Esophagus muscularis mucosa (tissue), 3 donors: ENCODE data around the gene GABARAPL2.

Source experiments
- CTCF ChIP-seq, 3 experiments: fragments of 200-600 bp in 2 of 3; fragments of 450-650 bp in 1 of 3; sonication (generic) in 2 of 3; IDR thresholded peaks; one replicate each; pipeline ENCODE4 v1.5.1; 2017 to 2019; ENCODE audit warnings: antibody characterized with exemption in 3 of 3, mild to moderate bottlenecking in 2 of 3, moderate library complexity in 1 of 3
- POLR2A ChIP-seq: fragments of 450-650 bp; IDR thresholded peaks from one replicate; pipeline ENCODE4 v1.6.1; 2017; ENCODE audit warnings: antibody characterized with exemption, moderate library complexity, mild to moderate bottlenecking, low read depth

GRCh38 chr16:75573955-75574354, 7.8 kb downstream of the GABARAPL2 start:
- TF ChIP-seq POLR2A (no peak), CTCF (IDR thresholded peaks at IDR 0.05) (no peak)
